Stimulated activated CD4-positive, alpha-beta T cell treated with anti-CD3 and anti-CD28 coated beads, Interleukin-2, amount 100 ng/mL, for 4 hours (primary cell): ENCODE data around the gene OR10G6.
"Not testable (repeated sequence)": the region's sequence is repeated elsewhere in the genome, so short reads cannot be mapped to it uniquely, and the experiment has no call there.

Source experiments
- DNase-seq: peaks from one replicate; pipeline ENCODE4 v3.0.0-alpha.2; 2020; ENCODE audit warnings: low read depth

The OR10G6 gene

DNA sequence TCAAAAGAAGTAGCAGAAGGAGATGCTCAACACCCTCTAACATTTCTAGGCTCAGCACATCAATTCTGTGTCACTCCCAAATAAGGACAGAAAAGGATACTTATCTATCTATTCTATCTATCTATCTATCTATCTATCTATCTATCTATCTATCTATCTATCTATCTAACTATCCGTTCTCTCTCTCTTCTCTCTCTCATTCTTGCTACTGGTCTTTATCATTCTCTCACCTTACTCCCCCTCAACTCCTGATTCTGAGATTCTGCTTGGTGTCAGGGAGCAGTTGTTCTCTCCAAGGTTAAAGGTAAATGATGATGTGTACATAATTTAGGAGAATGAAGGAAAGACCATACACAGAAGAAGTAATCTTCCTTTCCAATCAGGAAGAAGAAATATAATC is at the start of gene OR10G6:
Gene OR10G6 (minus strand): TSS at position 43 of the 400 bp plus-strand sequence. CDS start 0 bp downstream, at position 43.
- DNase-seq: no peak

DNA sequence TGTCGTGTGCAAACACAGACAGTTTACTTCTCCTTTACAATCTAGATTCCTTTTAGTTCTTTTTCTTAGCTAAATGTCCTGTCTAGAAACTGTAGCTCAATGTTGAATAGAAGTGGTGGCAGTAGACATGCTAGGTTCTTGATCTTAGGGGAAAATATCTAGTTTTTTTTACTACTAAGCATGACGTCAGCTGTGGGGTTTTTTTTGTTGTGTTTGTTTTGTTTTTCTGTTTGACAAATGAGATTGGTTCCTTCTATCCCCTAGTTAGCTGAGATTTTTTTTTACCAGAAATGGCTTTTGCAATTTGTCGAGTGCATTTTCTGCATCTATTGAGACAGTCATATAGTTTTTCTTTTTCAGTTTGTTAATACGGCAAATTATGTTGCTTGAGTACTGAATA is 48.5 kb upstream of the OR10G6 start:
- DNase-seq: no peak

GRCh38 chr11:124041254-124041653 is 46.3 kb upstream of the OR10G6 start, which contains the start of gene OR10G7:
Gene OR10G7 (minus strand): TSS chr11:124041325. CDS start chr11:124039001, 2,324 bp downstream.
- DNase-seq: no peak

- no peak for DNase-seq
Measured at GRCh38 chr11:124039557-124039956, 44.6 kb upstream of the OR10G6 start.

DNA sequence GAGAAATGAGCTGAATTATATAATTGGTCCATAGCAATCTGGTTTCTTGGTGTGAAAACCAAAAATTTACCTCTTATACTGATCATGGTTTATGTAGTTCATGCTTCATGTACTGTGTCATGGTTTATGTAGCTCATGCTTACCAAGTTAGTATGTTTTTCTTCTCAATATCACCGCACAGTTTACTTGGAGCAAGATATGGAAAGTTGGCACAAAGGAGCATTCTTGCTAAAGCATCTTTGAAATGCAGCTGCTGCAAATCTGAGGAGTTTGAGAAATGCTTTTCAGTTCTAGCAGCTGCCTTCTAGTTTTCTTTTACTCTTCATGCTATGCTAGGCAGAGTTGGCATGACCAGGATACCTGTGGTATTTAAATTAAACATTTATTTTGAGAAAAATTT is 41.7 kb upstream of the OR10G6 start:
- no peak for DNase-seq

DNA sequence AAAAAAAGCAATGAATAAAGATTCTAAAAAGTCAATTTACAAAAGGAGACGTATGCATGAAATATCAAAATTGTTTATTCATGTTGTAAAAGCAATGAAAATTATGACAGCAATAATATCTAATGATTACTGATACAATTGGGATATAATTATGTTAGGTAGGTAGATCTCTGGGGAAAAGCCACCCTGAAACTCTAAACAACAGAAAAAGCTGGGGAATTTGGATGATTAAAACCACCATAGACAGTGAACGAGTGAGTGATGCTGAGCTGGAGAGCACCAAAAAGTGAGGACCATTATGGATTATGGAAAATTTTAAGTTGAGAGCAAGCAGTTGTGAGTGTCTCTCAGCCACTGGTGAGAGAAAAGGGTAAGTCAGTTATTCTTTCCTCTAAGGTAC is 31.5 kb upstream of the OR10G6 start, which contains the start of gene OR10G8:
Gene OR10G8 (plus strand): TSS at position 301 of the 400 bp plus-strand sequence. CDS start 2,825 bp downstream, outside the sequence.
- no peak for DNase-seq

GRCh38 chr11:124015837-124016236 is 20.9 kb upstream of the OR10G6 start:
- not testable (repeated sequence) for DNase-seq

- no peak for DNase-seq
Measured at GRCh38 chr11:124012697-124013096, 17.7 kb upstream of the OR10G6 start, which contains the start of gene OR10G4. Gene OR10G4 (plus strand): TSS chr11:124012997. CDS start chr11:124015575, 2,578 bp downstream.

GRCh38 chr11:123979311-123979710 is 15.7 kb downstream of the OR10G6 start:
- DNase-seq: no peak

GRCh38 chr11:123977731-123978347 is 17.1 kb downstream of the OR10G6 start, which contains the start of gene OR10S1:
Gene OR10S1 (minus strand): TSS chr11:123977781. CDS start chr11:123977664, 117 bp downstream.
- DNase-seq: no peak

GRCh38 chr11:123976770-123977560 is 18.0 kb downstream of the OR10G6 start:
- DNase-seq: no peak

- DNase-seq: no peak
Measured at GRCh38 chr11:123973816-123974215, 21.1 kb downstream of the OR10G6 start.

DNA sequence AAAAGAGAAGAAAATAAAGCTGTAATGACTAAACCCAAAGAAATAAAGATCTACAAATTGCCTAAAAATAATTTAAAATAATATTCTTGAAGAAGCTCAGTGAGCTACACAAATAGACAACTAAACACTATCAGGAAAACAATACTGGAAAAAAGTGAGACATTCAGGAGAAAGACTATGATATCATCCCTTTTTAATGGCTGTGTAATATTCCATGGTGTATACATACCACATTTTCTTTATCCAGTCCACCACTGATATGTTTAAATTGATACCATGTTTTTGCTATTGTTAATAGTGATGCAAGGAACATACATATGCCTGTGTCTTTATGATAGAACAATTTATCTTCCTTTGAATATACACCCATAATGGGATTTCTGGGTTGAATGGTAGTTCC is 38.2 kb downstream of the OR10G6 start:
- DNase-seq: no peak

DNA sequence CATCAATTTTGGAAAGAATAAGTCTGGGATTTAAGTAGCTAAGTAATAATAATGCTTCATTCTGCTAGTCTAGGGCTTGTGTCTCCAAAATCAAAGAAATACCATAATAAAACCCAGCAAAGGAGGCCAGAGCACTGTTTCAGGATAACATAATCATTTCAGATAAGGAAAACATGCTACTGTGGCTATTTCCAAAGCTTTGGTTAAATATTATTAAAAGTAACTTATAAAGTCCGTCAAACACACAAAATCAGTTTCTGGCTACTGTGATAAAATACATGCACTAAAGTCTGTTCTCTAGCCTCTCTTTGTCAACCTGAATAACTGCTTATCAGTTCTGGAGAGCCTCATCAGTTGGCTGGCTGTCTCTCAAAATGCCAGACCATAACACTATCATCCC is 49.8 kb downstream of the OR10G6 start:
- no peak for DNase-seq
